AG04449 (cell line): ENCODE data around the gene ASIC4.

Source experiments
- CTCF ChIA-PET: fragments of 350-600 bp; formaldehyde crosslinking; extraction: SDS; loops from one replicate; lab custom pipeline; 2021; ENCODE audit warnings: antibody characterized with exemption; lab: Yijun Ruan, JAX
- POLR2A ChIA-PET: fragments of 400-600, 350-600 bp; formaldehyde crosslinking; extraction: SDS; loops from one replicate; lab custom pipeline; 2020; ENCODE audit warnings: antibody characterized with exemption, inconsistent platforms; lab: Yijun Ruan, JAX
- DNase-seq: peaks from one replicate; pipeline ENCODE4 v3.0.0-alpha.2; 2010; ENCODE audit warnings: low read depth, low spot score
- H3K4me3 ChIP-seq: 2 replicates; pipeline ENCODE4 v1.5.1; 2011; ENCODE audit warnings: low read depth, mild to moderate bottlenecking, control low read depth, low read length
- TF ChIP-seq, protein P1 (sequence below): IDR thresholded peaks from one replicate; pipeline ENCODE4 v1.5.1; 2011; ENCODE audit warnings: mild to moderate bottlenecking, moderate library complexity, low read length, control low read depth, inconsistent platforms; ENCODE audit not compliant: insufficient read depth; ENCODE audit errors: missing control alignments

Gene ASIC4

DNA sequence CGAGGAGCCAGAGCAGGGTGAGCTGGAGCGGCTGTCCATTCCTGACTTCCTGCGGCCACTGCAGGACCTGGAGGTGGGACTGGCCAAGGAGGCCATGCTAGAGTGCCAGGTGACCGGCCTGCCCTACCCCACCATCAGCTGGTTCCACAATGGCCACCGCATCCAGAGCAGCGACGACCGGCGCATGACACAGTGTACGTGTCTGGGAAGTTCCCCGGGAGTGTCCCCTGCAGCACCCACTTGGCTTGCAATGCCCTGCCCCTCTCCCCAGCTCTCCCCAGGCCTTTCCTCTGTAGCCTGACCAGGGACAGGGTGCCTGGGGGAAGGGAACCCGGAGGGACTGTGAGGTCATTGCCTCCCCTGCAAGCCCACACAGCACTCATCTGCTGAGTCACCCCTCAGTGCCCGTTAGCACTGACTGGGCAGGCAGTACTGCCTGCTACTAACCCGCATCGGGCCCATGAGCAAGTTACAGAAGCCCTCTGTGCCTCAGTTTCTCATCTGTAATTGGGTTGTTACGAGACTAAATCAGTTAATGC is 45.0 kb upstream of the ASIC4 start:
- DNase-seq, result no peak
- ChIA-PET POLR2A (interaction anchor here (0.9 to 2.1 kb wide), 7 partner anchors 9 to 82 kb away, joined by 3 to 7 read pairs (median 3); partner anchors contain the start of genes DNPEP and GMPPA), CTCF (interaction anchor here (1.0 to 21.1 kb wide), 8 partner anchors 10 to 66 kb away, joined by 3 to 513 read pairs (median 16); partner anchors contain the start of gene GMPPA)

GRCh38 chr2:219470429-219470828 is 43.9 kb upstream of the ASIC4 start:
- no peak for DNase-seq
- CTCF ChIA-PET, result interaction anchor here (0.7 to 21.1 kb wide), 7 partner anchors 12 to 82 kb away, joined by 3 to 513 read pairs (median 29); partner anchors contain the start of gene GMPPA
- POLR2A ChIA-PET, result interaction anchor here (1.0 kb wide), 1 partner anchor 17 kb away, joined by 3 read pairs; no protein-coding TSS in a partner anchor
- TF ChIP-seq, protein P1, sequence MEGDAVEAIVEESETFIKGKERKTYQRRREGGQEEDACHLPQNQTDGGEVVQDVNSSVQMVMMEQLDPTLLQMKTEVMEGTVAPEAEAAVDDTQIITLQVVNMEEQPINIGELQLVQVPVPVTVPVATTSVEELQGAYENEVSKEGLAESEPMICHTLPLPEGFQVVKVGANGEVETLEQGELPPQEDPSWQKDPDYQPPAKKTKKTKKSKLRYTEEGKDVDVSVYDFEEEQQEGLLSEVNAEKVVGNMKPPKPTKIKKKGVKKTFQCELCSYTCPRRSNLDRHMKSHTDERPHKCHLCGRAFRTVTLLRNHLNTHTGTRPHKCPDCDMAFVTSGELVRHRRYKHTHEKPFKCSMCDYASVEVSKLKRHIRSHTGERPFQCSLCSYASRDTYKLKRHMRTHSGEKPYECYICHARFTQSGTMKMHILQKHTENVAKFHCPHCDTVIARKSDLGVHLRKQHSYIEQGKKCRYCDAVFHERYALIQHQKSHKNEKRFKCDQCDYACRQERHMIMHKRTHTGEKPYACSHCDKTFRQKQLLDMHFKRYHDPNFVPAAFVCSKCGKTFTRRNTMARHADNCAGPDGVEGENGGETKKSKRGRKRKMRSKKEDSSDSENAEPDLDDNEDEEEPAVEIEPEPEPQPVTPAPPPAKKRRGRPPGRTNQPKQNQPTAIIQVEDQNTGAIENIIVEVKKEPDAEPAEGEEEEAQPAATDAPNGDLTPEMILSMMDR, result no peak
- no peak overlapping the region for H3K4me3 ChIP-seq

More for the DNA sequence above, 45.0 kb upstream of the ASIC4 start:
- H3K4me3 ChIP-seq, result no peak overlapping the region
- TF ChIP-seq, protein P1, result no peak

DNA sequence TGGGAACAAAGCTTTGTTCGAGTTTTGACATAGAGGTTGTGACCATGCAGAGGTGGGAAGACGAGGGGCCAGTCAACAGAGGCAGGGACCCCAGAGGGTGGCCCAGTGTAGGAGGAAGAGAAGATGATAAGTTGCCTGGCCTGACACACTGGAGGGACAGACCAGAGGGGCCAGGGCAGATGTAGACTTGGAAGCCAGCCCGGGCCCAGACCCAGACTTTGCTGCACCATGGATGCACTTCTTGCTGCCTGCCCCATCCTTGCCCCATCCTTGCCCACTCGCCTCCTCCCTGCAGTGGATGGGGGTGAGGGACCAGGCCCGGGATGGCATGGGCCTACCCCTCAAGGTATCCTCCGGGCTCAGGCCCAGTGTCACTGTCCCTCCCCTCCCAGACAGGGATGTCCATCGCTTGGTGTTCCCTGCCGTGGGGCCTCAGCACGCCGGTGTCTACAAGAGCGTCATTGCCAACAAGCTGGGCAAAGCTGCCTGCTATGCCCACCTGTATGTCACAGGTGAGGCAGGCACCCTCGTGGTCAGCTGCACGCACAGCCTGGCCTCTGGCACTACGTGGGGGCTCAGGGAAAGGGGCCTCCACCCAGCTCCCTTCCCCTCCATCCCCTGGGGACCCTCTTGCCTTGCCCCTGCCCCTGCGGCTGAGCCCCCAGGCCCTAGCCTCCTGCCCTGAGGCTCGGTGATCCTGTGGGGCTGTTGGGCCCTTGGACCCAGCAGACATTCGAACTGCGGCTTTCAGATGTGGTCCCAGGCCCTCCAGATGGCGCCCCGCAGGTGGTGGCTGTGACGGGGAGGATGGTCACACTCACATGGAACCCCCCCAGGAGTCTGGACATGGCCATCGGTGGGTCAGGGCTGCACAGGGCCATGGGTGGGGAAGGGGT is 42.6 kb upstream of the ASIC4 start:
- CTCF ChIA-PET, result interaction anchor here (1.1 to 21.1 kb wide), 6 partner anchors 13 to 83 kb away, joined by 4 to 513 read pairs (median 178); partner anchors contain the start of gene GMPPA
- H3K4me3 ChIP-seq, result no peak overlapping the region
- POLR2A ChIA-PET, result interaction anchor here (1.0 kb wide), 1 partner anchor 18 kb away, joined by 3 read pairs; no protein-coding TSS in a partner anchor
- no peak for DNase-seq
- TF ChIP-seq, protein P1, result no peak

DNA sequence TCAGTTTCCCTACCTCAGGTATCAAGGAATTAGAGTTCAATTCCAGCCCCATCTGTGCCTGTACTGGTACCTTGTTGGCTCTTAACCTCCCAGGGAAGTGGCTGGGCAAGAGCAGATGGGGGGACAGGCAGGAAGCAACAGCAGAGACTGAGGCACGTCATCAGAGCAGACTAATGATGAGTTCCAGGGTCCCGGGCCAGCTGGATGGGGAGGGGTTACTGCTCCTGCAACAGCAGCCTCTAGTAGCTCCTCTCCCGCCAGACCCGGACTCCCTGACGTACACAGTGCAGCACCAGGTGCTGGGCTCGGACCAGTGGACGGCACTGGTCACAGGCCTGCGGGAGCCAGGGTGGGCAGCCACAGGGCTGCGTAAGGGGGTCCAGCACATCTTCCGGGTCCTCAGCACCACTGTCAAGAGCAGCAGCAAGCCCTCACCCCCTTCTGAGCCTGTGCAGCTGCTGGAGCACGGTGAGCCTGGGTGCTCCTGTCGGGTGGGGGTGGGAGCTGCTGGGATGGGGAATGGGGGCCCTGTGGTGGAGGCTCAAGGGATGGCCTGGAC is 41.6 kb upstream of the ASIC4 start:
- TF ChIP-seq, protein P1, result no peak
- POLR2A ChIA-PET, result interaction anchor here (1.6 kb wide), 1 partner anchor 12 kb away, joined by 4 read pairs; no protein-coding TSS in a partner anchor
- no peak overlapping the region for H3K4me3 ChIP-seq
- DNase-seq, result no peak
- CTCF ChIA-PET, result interaction anchor here (1.1 to 21.1 kb wide), 6 partner anchors 14 to 69 kb away, joined by 3 to 513 read pairs (median 178); partner anchors contain the start of gene GMPPA

DNA sequence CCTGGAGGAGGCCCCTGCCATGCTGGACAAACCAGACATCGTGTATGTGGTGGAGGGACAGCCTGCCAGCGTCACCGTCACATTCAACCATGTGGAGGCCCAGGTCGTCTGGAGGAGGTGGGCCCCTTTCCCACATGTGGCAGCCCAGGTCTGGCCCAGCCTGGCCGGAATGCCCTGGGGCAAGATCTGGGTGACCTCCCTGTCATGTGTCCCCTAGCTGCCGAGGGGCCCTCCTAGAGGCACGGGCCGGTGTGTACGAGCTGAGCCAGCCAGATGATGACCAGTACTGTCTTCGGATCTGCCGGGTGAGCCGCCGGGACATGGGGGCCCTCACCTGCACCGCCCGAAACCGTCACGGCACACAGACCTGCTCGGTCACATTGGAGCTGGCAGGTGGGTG is 40.8 kb upstream of the ASIC4 start:
- CTCF ChIA-PET, result interaction anchor here (5.4 to 21.1 kb wide), 5 partner anchors 15 to 70 kb away, joined by 44 to 513 read pairs (median 178); partner anchors contain the start of gene GMPPA
- H3K4me3 ChIP-seq, result no peak overlapping the region
- POLR2A ChIA-PET, result interaction anchor here (1.6 kb wide), 1 partner anchor 13 kb away, joined by 4 read pairs; no protein-coding TSS in a partner anchor
- DNase-seq, result no peak
- TF ChIP-seq, protein P1, result no peak
